Ishikawa (cell line): ENCODE measurements around the gene DDI2.

Source experiments
- EP300 ChIP-seq: IDR thresholded peaks from 2 replicates; pipeline ENCODE4 v1.6.1; 2012; ENCODE audit warnings: borderline replicate concordance
- NFIC ChIP-seq: IDR thresholded peaks from 2 replicates; pipeline ENCODE4 v1.6.1; 2012
- TAF1 ChIP-seq: IDR thresholded peaks from 2 replicates; pipeline ENCODE4 v1.6.1; 2012; ENCODE audit warnings: low read depth, mild to moderate bottlenecking
- TF ChIP-seq, protein P1 (sequence below): IDR thresholded peaks from 2 replicates; pipeline ENCODE4 v1.6.1; 2012; ENCODE audit warnings: low read depth, mild to moderate bottlenecking
- TF ChIP-seq, protein P2 (sequence below): IDR thresholded peaks from 2 replicates; pipeline ENCODE4 v1.6.1; 2012

DNA sequence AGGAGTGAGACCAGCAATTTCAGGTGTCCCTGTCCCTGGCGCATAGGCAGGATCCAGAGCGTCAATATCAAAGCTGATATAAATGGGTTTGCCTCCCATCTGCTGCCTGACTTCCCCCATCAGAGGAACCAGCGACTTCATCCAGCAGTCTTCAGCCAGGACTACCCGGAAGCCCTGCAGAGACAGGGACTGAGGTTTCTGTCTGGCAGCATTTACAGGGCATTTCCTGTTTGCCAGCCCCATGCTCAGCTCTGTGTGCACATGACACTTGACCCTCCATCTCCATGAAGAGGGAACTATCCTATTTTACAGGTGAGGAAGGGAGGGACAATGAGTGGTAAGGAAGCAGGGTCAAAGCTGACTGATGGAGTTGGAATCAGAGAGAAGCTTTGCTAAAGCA, 39.6 kb upstream of the DDI2 start:
- TF ChIP-seq TAF1 (no peak), NFIC (no peak), EP300 (no peak)
- TF ChIP-seq, protein P1, sequence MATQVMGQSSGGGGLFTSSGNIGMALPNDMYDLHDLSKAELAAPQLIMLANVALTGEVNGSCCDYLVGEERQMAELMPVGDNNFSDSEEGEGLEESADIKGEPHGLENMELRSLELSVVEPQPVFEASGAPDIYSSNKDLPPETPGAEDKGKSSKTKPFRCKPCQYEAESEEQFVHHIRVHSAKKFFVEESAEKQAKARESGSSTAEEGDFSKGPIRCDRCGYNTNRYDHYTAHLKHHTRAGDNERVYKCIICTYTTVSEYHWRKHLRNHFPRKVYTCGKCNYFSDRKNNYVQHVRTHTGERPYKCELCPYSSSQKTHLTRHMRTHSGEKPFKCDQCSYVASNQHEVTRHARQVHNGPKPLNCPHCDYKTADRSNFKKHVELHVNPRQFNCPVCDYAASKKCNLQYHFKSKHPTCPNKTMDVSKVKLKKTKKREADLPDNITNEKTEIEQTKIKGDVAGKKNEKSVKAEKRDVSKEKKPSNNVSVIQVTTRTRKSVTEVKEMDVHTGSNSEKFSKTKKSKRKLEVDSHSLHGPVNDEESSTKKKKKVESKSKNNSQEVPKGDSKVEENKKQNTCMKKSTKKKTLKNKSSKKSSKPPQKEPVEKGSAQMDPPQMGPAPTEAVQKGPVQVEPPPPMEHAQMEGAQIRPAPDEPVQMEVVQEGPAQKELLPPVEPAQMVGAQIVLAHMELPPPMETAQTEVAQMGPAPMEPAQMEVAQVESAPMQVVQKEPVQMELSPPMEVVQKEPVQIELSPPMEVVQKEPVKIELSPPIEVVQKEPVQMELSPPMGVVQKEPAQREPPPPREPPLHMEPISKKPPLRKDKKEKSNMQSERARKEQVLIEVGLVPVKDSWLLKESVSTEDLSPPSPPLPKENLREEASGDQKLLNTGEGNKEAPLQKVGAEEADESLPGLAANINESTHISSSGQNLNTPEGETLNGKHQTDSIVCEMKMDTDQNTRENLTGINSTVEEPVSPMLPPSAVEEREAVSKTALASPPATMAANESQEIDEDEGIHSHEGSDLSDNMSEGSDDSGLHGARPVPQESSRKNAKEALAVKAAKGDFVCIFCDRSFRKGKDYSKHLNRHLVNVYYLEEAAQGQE, result no peak
- TF ChIP-seq, protein P2, sequence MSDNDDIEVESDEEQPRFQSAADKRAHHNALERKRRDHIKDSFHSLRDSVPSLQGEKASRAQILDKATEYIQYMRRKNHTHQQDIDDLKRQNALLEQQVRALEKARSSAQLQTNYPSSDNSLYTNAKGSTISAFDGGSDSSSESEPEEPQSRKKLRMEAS, result no peak
